Calu3 (cell line): Measurements from ENCODE around the gene TCF7L2. TPM values are rescaled to one million over a fixed set of nuclear protein-coding genes. Genes with fewer than 3 reads are reported as not detected.

Source experiments
- BruUV-seq: library from RNA; stranded (reverse); fragments of 400-500 nt; replicated peaks from 2 replicates; lab custom pipeline; 2021; lab: Mats Ljungman, UMichigan
- CTCF ChIA-PET: fragments of 300-600 bp; sonication (Branson Sonifier 250); formaldehyde crosslinking; loops from one replicate; lab custom pipeline; 2022; ENCODE audit warnings: antibody characterized with exemption; lab: Charles Lee
- DNase-seq: peaks from one replicate; pipeline ENCODE4 v3.0.0; 2022
- H3K27ac Mint-ChIP-seq: one replicate; pipeline ENCODE4 v1.8.0; 2022; ENCODE audit warnings: mixed read lengths; ENCODE audit not compliant: unreplicated experiment
- H3K27me3 Mint-ChIP-seq: one replicate; pipeline ENCODE4 v1.8.0; 2022; ENCODE audit warnings: mixed read lengths; ENCODE audit not compliant: unreplicated experiment
- H3K36me3 Mint-ChIP-seq: one replicate; pipeline ENCODE4 v1.8.0; 2022; ENCODE audit warnings: mild to moderate bottlenecking, moderate library complexity, mixed read lengths; ENCODE audit not compliant: insufficient read depth, unreplicated experiment
- H3K4me1 Mint-ChIP-seq: one replicate; pipeline ENCODE4 v1.8.0; 2022; ENCODE audit warnings: mild to moderate bottlenecking, low read depth, mixed read lengths; ENCODE audit not compliant: unreplicated experiment
- H3K4me3 Mint-ChIP-seq: one replicate; pipeline ENCODE4 v1.8.0; 2022; ENCODE audit warnings: mild to moderate bottlenecking, low read depth, moderate library complexity, mixed read lengths; ENCODE audit not compliant: unreplicated experiment
- H3K9me3 Mint-ChIP-seq: one replicate; pipeline ENCODE4 v1.8.0; 2022; ENCODE audit warnings: low read depth, mixed read lengths; ENCODE audit not compliant: unreplicated experiment
- intact Hi-C: fragments of 100-400 bp; cut with micrococcal nuclease; formaldehyde crosslinking; loops from one replicate; pipeline ENCODE4 v1.10.0; 2022; ENCODE audit not compliant: unreplicated experiment
- total RNA-seq: library from RNA; stranded (reverse); gene quantifications from 2 replicates; pipeline ENCODE4 v1.2.3, GENCODE V29; 2022
- TF ChIP-seq, protein P1 (sequence below): fragments of 200-600 bp; IDR thresholded peaks from one replicate; pipeline ENCODE4 v1.8.0; 2022; ENCODE audit warnings: antibody characterized with exemption; ENCODE audit not compliant: unreplicated experiment

Gene TCF7L2
- total RNA-seq, 1 experiment from 2014 or later = 36.6 TPM

DNA sequence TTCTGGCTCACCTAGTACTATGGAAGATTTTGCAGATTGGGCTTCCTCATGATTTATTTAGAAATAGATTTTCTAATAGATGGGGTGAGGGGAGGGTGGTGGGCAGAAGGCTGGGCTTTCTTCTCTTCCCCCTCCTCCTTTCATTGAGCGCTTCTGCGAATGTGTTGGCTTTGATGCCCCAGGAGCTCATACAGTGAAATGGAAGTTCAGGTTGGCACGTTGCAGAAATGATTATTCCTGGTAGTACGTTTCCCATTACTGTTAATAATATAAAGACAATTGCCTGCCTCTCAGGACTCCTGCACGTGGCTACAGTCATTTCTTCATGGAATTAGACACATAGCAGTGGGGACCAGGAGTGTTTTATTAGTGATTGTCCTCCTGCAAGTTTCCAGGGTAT, 39.8 kb downstream of the TCF7L2 start:
- Mint-ChIP-seq H3K9me3 (no peaks in the 10 kb centered on the region), H3K27ac (no peak overlapping the region), H3K4me1 (peaks cover 21% of the 10 kb centered on the region), H3K36me3 (peaks cover 12% of the 10 kb centered on the region), H3K4me3 (no peak overlapping the region), H3K27me3 (no peaks in the 10 kb centered on the region)
- intact Hi-C loops = no loop called here
- CTCF ChIA-PET = no interaction called here
- BruUV-seq = no TSS peak
- DNase-seq = no peak
- TF ChIP-seq, protein P1, sequence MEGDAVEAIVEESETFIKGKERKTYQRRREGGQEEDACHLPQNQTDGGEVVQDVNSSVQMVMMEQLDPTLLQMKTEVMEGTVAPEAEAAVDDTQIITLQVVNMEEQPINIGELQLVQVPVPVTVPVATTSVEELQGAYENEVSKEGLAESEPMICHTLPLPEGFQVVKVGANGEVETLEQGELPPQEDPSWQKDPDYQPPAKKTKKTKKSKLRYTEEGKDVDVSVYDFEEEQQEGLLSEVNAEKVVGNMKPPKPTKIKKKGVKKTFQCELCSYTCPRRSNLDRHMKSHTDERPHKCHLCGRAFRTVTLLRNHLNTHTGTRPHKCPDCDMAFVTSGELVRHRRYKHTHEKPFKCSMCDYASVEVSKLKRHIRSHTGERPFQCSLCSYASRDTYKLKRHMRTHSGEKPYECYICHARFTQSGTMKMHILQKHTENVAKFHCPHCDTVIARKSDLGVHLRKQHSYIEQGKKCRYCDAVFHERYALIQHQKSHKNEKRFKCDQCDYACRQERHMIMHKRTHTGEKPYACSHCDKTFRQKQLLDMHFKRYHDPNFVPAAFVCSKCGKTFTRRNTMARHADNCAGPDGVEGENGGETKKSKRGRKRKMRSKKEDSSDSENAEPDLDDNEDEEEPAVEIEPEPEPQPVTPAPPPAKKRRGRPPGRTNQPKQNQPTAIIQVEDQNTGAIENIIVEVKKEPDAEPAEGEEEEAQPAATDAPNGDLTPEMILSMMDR = no peak

DNA sequence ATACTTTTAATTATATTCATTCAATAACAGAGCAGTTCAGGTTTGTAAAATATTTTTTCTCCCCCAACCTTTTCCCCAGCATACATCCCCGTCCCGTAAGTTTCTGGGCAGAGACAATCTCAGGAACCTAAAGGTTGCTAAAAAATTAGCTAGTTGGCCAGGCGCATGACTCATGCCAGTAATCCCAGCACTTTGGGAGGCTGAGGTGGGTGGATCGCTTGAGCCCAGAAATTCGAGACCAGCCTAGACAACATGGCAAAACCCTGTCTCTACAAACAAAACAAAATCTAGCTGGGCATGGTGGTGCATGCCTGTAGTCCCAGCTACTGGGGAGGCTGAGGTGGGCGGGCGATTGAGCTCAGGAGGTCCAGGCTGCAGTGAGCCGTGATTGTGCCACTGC, 40.2 kb downstream of the TCF7L2 start:
- CTCF ChIA-PET = no interaction called here
- TF ChIP-seq, protein P1 = no peak
- Mint-ChIP-seq H3K4me1 (peaks cover 16% of the 10 kb centered on the region), H3K27ac (no peak overlapping the region), H3K9me3 (no peaks in the 10 kb centered on the region), H3K36me3 (peaks cover 12% of the 10 kb centered on the region), H3K27me3 (no peaks in the 10 kb centered on the region), H3K4me3 (no peak overlapping the region)
- DNase-seq = no peak
- BruUV-seq = no TSS peak
- intact Hi-C loops = no loop called here

DNA sequence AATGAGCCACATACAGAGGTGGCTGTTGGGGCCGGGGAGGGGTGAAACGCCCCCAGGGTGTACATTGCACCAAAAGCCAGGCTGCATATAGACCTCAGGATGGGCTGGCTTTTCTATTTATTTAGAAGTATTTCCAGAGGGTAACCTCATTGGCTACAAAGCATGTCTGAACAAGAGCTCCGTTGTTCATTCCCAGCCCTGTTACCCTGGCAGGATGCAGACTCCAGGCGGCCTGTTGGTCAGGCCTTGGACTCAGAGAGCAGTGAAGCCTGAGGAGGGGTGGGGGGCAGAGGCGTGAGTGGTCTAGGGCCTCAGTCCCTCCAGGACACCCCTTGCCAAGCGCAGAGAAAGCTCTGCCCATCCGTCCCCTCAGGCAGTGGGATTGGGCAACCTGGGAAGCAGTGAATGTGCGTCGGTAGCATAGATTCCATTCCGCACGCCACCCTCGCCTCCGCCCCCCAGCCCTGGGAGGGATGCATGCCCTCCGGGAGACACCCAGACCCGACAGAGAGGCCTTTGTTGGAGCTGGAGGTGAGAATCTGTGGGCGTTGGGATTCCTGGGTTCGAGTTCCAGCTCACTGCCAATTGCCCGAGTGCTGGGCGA, 41.9 kb downstream of the TCF7L2 start:
- CTCF ChIA-PET = no interaction called here
- DNase-seq = no peak
- Mint-ChIP-seq H3K9me3 (no peaks in the 10 kb centered on the region), H3K27ac (no peak overlapping the region), H3K4me1 (peaks cover 7% of the 10 kb centered on the region), H3K36me3 (peaks cover 12% of the 10 kb centered on the region), H3K4me3 (no peak overlapping the region), H3K27me3 (no peaks in the 10 kb centered on the region)
- TF ChIP-seq, protein P1 = no peak
- intact Hi-C loops = no loop called here
- no TSS peak for BruUV-seq

DNA sequence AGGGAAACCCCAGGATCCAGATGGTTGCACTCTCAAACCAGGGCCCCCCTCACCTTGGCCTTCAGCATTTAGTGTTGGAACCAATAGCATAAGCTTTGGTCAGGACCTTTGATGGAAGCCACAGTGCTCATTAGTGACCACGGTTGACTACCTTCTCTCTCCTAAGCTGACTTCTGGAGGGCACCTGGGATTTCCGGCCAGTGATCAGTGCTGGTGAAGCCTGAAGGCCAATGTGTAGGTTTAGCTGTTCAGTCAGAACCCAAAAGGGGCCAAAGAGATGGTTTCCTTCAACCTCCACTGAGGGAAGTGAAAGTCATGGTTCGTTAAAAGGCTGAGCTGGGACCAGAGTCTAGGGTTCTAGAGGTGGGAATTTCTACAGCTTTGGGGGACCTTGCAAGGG, 46.4 kb downstream of the TCF7L2 start:
- no peak overlapping the region for H3K27ac Mint-ChIP-seq
- no TSS peak for BruUV-seq
- intact Hi-C loops = no loop called here
- peaks cover 6% of the 10 kb centered on the region for H3K36me3 Mint-ChIP-seq
- CTCF ChIA-PET = no interaction called here
- H3K9me3 Mint-ChIP-seq = no peaks in the 10 kb centered on the region
- H3K4me1 Mint-ChIP-seq = peaks cover 8% of the 10 kb centered on the region
- H3K4me3 Mint-ChIP-seq = no peak overlapping the region
- TF ChIP-seq, protein P1 = no peak
- no peak for DNase-seq
- no peaks in the 10 kb centered on the region for H3K27me3 Mint-ChIP-seq
